ENCODE measurements around the gene TRAPPC3.
"Not testable (repeated sequence)": the region's sequence is repeated elsewhere in the genome, so short reads cannot be mapped to it uniquely, and the experiment has no call there.

Gene TRAPPC3

GRCh38 chr1:36149237-36149972 is at the start of gene TRAPPC3:
Gene TRAPPC3 (minus strand): TSS chr1:36149486. CDS start chr1:36149378, 108 bp downstream.
- DNase-seq (ENCODE audit: low read depth, low spot score): peak; percentile 99

DNA sequence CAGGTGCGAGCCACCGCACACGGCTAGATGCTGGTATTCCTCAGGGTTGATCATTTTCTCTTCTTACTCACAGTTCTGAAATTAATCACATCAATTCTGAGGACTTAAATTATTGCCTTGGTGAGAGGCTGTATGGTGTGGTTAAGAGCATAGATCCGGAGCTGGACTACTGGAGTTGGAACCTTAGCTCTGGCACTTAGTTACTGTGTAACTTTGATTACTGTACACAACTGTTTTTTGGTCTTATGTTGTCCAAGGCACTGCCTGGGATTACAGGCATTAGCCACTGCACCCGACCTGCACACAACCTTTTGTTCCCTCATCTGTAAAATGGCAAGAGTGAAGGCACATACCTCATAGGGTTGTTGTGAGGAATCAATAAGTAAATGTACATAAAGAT is 49.4 kb upstream of the TRAPPC3 start:
- DNase-seq (ENCODE audit: low read depth, low spot score): no peak

GRCh38 chr1:36196805-36197204 is 47.5 kb upstream of the TRAPPC3 start:
- DNase-seq (ENCODE audit: low read depth, low spot score): not testable (repeated sequence)

- DNase-seq (ENCODE audit: low read depth, low spot score): peak; percentile 57
These were observed 38.7 kb upstream of the TRAPPC3 start for GRCh38 chr1:36187800-36188593.

DNA sequence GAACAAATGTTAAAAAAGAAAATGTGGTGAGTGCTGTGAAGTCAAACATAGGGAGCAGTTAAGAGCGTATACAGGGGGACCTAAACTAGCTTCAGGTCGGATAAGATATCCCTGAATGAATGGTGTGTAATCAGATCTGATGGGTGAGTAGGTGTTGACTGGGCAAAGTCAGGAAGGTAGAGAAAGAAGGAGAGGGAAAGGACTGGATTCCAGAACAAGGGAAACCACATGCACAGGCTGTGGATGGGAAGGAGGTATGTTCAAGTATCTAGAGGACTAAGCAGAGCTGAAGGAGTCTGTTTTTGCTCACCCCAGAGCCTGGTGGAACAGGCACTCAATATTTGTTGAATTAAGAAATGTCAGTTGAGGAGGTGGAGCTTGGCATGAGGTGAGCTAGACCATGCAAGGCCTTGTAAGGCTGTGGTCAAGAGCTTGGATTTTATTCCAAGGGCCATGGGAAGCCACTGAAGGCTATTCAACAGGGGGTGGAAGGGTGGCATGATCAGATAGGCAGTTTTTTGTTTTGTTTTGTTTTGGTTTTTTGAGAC is 34.1 kb upstream of the TRAPPC3 start:
- DNase-seq (ENCODE audit: low read depth, low spot score): no peak

DNA sequence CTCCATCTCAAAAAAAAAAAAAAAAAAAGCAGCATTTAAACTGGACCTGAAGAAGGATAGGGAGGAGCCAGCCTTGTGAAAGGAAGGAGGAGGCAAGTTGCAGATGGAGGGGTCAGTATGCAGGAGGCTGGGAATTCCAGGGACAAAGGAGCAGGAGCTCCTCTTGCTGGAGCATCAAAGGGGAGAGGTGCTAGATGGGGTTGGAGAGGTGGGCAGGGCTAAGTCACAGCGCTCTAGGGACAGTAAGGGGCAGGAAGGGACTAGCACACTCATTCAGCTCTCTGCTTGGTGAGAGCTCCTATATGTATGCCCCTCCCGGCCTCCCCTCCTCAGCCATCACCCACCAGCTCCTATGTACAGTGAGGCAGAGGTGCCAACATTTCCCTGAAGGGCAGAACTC is 33.4 kb upstream of the TRAPPC3 start:
- DNase-seq (ENCODE audit: low read depth, low spot score): no peak

DNA sequence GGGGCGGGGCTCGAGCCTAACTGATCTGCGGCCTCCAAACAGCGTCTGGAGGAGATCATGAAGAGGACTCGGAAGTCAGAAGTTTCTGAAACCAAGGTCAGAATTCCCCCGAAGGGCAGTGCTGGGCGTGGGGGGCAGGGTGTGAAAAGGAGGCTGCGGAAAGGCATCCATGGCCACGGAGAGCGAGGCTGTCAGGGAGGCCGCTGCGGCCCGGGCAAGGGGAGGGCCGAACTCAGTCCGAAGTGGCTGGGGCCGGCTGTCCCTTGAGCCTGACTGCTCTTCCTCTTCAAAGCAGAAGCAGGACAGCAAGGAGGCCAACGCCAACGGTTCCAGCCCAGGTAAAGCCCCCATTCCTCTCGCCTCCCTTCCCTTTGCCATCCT is 29.9 kb upstream of the TRAPPC3 start:
- DNase-seq (ENCODE audit: low read depth, low spot score): no peak

GRCh38 chr1:36178471-36179219 is 29.4 kb upstream of the TRAPPC3 start:
- DNase-seq (ENCODE audit: low read depth, low spot score): no peak

- DNase-seq (ENCODE audit: low read depth, low spot score): no peak
These were observed 28.5 kb upstream of the TRAPPC3 start for GRCh38 chr1:36177589-36178431.

DNA sequence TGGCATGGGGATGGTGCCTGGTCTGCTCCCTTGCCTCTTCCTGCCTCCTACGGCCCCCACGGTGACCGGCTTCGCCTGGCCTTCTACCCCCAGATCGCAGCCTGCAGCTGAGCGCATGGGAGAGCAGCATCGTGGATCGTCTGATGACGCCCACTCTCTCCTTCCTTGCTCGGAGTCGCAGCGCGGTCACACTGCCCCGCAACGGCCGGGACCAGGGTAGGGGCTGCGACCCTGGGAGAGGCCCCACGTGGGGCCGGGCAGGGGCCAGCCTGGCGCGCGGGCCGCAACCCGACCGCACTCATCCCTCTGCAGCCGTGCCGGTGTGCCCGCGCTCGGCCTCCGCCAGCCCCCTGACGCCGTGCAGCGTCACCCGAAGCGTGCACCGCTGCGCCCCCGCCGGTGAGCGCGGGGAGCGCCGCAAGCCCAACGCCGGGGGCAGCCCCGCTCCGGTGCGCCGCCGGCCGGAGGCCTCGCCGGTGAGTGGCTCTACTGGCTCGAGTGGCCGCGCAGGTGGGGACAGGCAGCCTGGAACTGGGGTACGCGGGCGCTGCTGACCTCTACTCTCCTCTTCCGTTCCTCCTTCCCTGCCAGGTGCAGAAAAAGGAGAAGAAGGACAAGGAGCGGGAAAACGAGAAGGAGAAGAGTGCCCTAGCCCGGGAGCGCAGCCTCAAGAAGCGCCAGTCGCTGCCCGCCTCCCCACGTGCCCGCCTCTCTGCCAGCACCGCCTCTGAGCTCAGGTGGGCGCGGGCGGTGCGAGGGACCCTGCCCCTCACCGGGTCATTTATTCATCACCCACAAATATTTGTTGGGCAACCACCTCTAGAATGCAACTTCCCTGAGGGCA is 27.0 kb upstream of the TRAPPC3 start:
- DNase-seq (ENCODE audit: low read depth, low spot score): no peak

GRCh38 chr1:36175137-36176095 is 26.1 kb upstream of the TRAPPC3 start:
- no peak for DNase-seq (ENCODE audit: low read depth, low spot score)

GRCh38 chr1:36174713-36175112 is 25.4 kb upstream of the TRAPPC3 start:
- no peak for DNase-seq (ENCODE audit: low read depth, low spot score)

GRCh38 chr1:36172983-36173382 is 23.7 kb upstream of the TRAPPC3 start:
- DNase-seq (ENCODE audit: low read depth, low spot score): no peak

DNA sequence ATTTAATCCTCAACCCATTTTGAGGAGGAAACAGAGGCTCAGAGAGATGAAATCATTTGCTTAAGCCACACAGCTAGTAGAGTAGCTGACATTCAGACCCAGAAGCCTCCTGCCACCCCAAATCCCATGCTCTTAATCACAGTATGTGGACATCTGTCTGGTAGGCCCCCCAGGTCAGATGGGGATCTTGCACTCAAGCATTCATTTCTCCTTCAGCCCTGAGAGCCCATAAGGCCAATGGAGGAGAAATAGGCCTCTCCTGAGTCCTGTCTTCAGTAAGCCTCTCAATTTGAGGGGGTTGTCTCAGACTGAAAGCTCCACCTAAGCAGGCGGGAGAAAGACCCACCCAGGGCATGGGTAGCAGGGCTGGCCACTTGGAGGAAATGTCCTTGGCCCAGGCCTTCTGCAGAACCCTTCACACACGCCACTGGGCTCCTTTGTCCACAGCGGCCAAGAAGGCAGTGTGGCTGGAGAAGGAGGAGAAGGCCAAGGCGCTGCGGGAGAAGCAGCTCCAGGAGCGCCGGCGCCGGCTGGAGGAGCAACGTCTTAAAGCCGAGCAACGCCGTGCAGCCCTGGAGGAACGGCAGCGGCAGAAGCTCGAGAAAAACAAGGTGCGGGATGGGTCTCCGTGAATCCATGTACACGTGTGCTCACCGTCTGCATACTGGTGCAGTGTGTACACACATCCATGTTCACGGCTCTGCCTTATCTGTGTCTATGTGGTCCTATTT is 22.9 kb upstream of the TRAPPC3 start:
- DNase-seq (ENCODE audit: low read depth, low spot score): no peak

- DNase-seq (ENCODE audit: low read depth, low spot score): no peak
These were observed 21.5 kb upstream of the TRAPPC3 start for GRCh38 chr1:36170643-36171412.

- DNase-seq (ENCODE audit: low read depth, low spot score): no peak
These were observed 19.2 kb upstream of the TRAPPC3 start for GRCh38 chr1:36168514-36168913.
